Right lobe of liver (tissue), 4 donors: ENCODE data around the gene SCN4B.

ENCODE experiments used
- CTCF ChIP-seq, 4 donors: fragments of 200-600 bp in 3 of 4; fragments of 450-650 bp in 1 of 4; IDR thresholded peaks; one replicate each; pipeline versions ENCODE4 v1.5.1 to v1.8.0; 2016 to 2022; ENCODE audit warnings: antibody characterized with exemption in 4 of 4, mild to moderate bottlenecking in 2 of 4
- POLR2A ChIP-seq: fragments of 450-650 bp; IDR thresholded peaks from one replicate; pipeline ENCODE4 v1.6.1; 2017; ENCODE audit warnings: antibody characterized with exemption, mild to moderate bottlenecking
- donor health status: DM: no; HTN: no; CAD: no.
- donor health status: DM: no; HTN: no; CAD: no.
- donor health status: DM: no; HTN: yes; CAD: no.

GRCh38 chr11:118157186-118157895 lies 4.7 kb upstream of the SCN4B start:
- TF ChIP-seq CTCF (IDR thresholded peaks at IDR 0.05) (no peak), POLR2A (no peak)
